H1 (cell line): ENCODE results near the gene DNAJB13. TPM values are rescaled to one million over a fixed set of nuclear protein-coding genes. Genes with fewer than 3 reads are reported as not detected.
A peak's percentile ranks its signal among the peaks of the same experiment; 100 is the strongest.

Source experiments
- CTCF ChIA-PET: fragments of 300-600 bp; sonication (Branson Sonifier 250); formaldehyde crosslinking; loops from one replicate; lab custom pipeline; 2021; ENCODE audit not compliant: partially characterized antibody; lab: Charles Lee
- POLR2A ChIA-PET: fragments of 300-600 bp; sonication (Branson Sonifier 250); formaldehyde crosslinking; loops from one replicate; lab custom pipeline; 2021; ENCODE audit warnings: inconsistent platforms; ENCODE audit not compliant: partially characterized antibody; lab: Charles Lee
- DNase-seq, 2 experiments: peaks; one replicate each; pipeline versions ENCODE4 v3.0.0 to v3.0.0-alpha.2; 2010 to 2022; ENCODE audit warnings: low spot score in 2 of 2, low read depth in 1 of 2, mixed read lengths in 1 of 2
- FAIRE-seq: peaks from 2 replicates; lab custom pipeline; 2011; peaks lifted over from hg19 to GRCh38; lab: Jason Lieb, UNC
- H2AFZ ChIP-seq: 2 replicates; pipeline ENCODE4 v1.8.1; 2012; ENCODE audit warnings: low read length, inconsistent platforms
- H2AK5ac ChIP-seq: 2 replicates; pipeline ENCODE4 v1.6.1; 2013; ENCODE audit warnings: low read depth, low read length
- H2BK120ac ChIP-seq: replicated peaks from 2 replicates; pipeline ENCODE3; 2013; ENCODE audit warnings: low read depth, low read length, inconsistent platforms
- H2BK12ac ChIP-seq: 2 replicates; pipeline ENCODE4 v1.6.1; 2013; ENCODE audit warnings: low read depth, low read length
- H2BK15ac ChIP-seq: 2 replicates; pipeline ENCODE4 v1.6.1; 2013; ENCODE audit warnings: low read length
- H2BK20ac ChIP-seq: 2 replicates; pipeline ENCODE4 v1.6.1; 2013; ENCODE audit warnings: low read length
- H2BK5ac ChIP-seq: 2 replicates; pipeline ENCODE4 v1.6.1; 2013; ENCODE audit warnings: low read depth, low read length
- H3K14ac ChIP-seq: 2 replicates; pipeline ENCODE4 v1.6.1; 2013; ENCODE audit warnings: inconsistent platforms; ENCODE audit not compliant: insufficient read length
- H3K18ac ChIP-seq: 2 replicates; pipeline ENCODE4 v1.6.1; 2013; ENCODE audit warnings: low read length; ENCODE audit errors: extremely low read depth
- H3K23ac ChIP-seq: 2 replicates; pipeline ENCODE4 v1.6.1; 2013; ENCODE audit warnings: inconsistent platforms; ENCODE audit not compliant: insufficient read length
- H3K23me2 ChIP-seq: 2 replicates; pipeline ENCODE4 v1.6.1; 2013; ENCODE audit warnings: low read depth, low read length
- H3K27ac ChIP-seq: 2 replicates; pipeline ENCODE4 v1.6.1; 2011; ENCODE audit warnings: low read depth, low read length, inconsistent platforms
- H3K27me3 ChIP-seq, 4 experiments: replicated peaks in 1 of 4; 1 replicate in 1 of 4; 2 replicates in 3 of 4; pipeline versions ENCODE4 v1.6.1 to v1.8.1; 2011 to 2013; ENCODE audit warnings: low read length in 3 of 4, mild to moderate bottlenecking in 3 of 4, inconsistent platforms in 2 of 4, mixed read lengths in 2 of 4, moderate library complexity in 1 of 4; ENCODE audit not compliant: control insufficient read depth in 3 of 4, insufficient read depth in 3 of 4; ENCODE audit errors: extremely low read depth in 1 of 4
- H3K36me3 ChIP-seq, 4 experiments: 2 replicates each; pipeline versions ENCODE4 v1.6.1 to v1.8.1; 2011 to 2013; ENCODE audit warnings: mild to moderate bottlenecking in 4 of 4, low read length in 3 of 4, moderate library complexity in 2 of 4, control low read depth in 1 of 4, inconsistent platforms in 1 of 4; ENCODE audit not compliant: insufficient read depth in 4 of 4, control insufficient read depth in 2 of 4
- H3K4ac ChIP-seq: replicated peaks from 2 replicates; pipeline ENCODE3; 2013; ENCODE audit warnings: low read length, low read depth, mixed read lengths, inconsistent platforms; ENCODE audit not compliant: insufficient read length
- H3K4me1 ChIP-seq, 4 experiments: replicated peaks in 1 of 4; 1 replicate in 1 of 4; 2 replicates in 3 of 4; pipeline versions ENCODE4 v1.6.1 to v1.8.1; 2011 to 2013; ENCODE audit warnings: low read length in 3 of 4, inconsistent platforms in 2 of 4, mixed read lengths in 1 of 4; ENCODE audit not compliant: insufficient read depth in 4 of 4, control insufficient read depth in 3 of 4
- H3K4me2 ChIP-seq, 2 experiments: 2 replicates each; pipeline versions ENCODE4 v1.6.1 to v1.8.1; 2011 to 2013; ENCODE audit warnings: low read depth in 2 of 2, low read length in 2 of 2, control low read depth in 1 of 2, inconsistent platforms in 1 of 2, mild to moderate bottlenecking in 1 of 2; ENCODE audit not compliant: insufficient read depth in 1 of 2
- H3K4me3 ChIP-seq, 4 experiments: fragments of 200-600, 300-600 bp in 1 of 4; sonication (generic), shearing (Covaris generic), sonication (Bioruptor Twin) in 1 of 4; 2 replicates each; pipeline versions ENCODE4 v1.5.1 to v1.8.1; 2011 to 2016; ENCODE audit warnings: low read length in 4 of 4, low read depth in 3 of 4, control low read depth in 2 of 4, inconsistent platforms in 2 of 4, mild to moderate bottlenecking in 2 of 4, mixed read lengths in 1 of 4, moderate library complexity in 1 of 4; ENCODE audit not compliant: insufficient read depth in 2 of 4; ENCODE audit errors: extremely low read depth in 1 of 4
- H3K56ac ChIP-seq: replicated peaks from 2 replicates; pipeline ENCODE3; 2013; ENCODE audit warnings: low read depth, mild to moderate bottlenecking, mixed read lengths, low read length, inconsistent platforms; ENCODE audit not compliant: insufficient read length
- H3K79me1 ChIP-seq: 2 replicates; pipeline ENCODE4 v1.6.1; 2013; ENCODE audit warnings: low read depth, low read length, control low read depth
- H3K79me2 ChIP-seq, 2 experiments: 2 replicates each; pipeline versions ENCODE4 v1.6.1 to v1.8.1; 2012 to 2013; ENCODE audit warnings: low read length in 2 of 2, mild to moderate bottlenecking in 2 of 2, inconsistent platforms in 1 of 2; ENCODE audit not compliant: insufficient read depth in 2 of 2, control insufficient read depth in 1 of 2
- H3K9ac ChIP-seq, 4 experiments: replicated peaks in 1 of 4; 1 replicate in 1 of 4; 2 replicates in 3 of 4; pipeline versions ENCODE4 v1.6.1 to v1.8.1; 2011 to 2013; ENCODE audit warnings: low read depth in 3 of 4, low read length in 3 of 4, control low read depth in 2 of 4, mild to moderate bottlenecking in 2 of 4, moderate library complexity in 2 of 4, inconsistent platforms in 1 of 4; ENCODE audit errors: extremely low read depth in 1 of 4
- H3K9me3 ChIP-seq, 2 experiments: 2 replicates each; pipeline versions ENCODE4 v1.6.1 to v1.8.1; 2012 to 2013; ENCODE audit warnings: mild to moderate bottlenecking in 2 of 2, moderate library complexity in 2 of 2, control low read depth in 1 of 2, inconsistent platforms in 1 of 2, low read depth in 1 of 2, low read length in 1 of 2, mixed read lengths in 1 of 2; ENCODE audit not compliant: insufficient read depth in 2 of 2
- H4K20me1 ChIP-seq, 2 experiments: replicated peaks in 1 of 2; 2 replicates each; pipeline versions ENCODE3 to v1.8.1; 2011 to 2013; ENCODE audit warnings: inconsistent platforms in 2 of 2, low read length in 2 of 2, mild to moderate bottlenecking in 1 of 2; ENCODE audit not compliant: insufficient read depth in 2 of 2, control insufficient read depth in 1 of 2
- H4K5ac ChIP-seq: 2 replicates; pipeline ENCODE4 v1.6.1; 2013; ENCODE audit warnings: low read length, low read depth, mixed read lengths, inconsistent platforms; ENCODE audit not compliant: insufficient read length
- H4K8ac ChIP-seq: 2 replicates; pipeline ENCODE4 v1.8.0; 2013; ENCODE audit warnings: mild to moderate bottlenecking, moderate library complexity, low read length, inconsistent platforms; ENCODE audit not compliant: insufficient read depth; ENCODE audit errors: extremely low read depth
- H4K91ac ChIP-seq: replicated peaks from 2 replicates; pipeline ENCODE3; 2013; ENCODE audit warnings: low read length, mixed read lengths, inconsistent platforms; ENCODE audit not compliant: insufficient read length
- CEBPB ChIP-seq: IDR thresholded peaks from 2 replicates; pipeline ENCODE4 v1.6.1; 2012; ENCODE audit warnings: low read depth, low read length
- EP300 ChIP-seq, 2 experiments: IDR thresholded peaks; 1 replicate in 1 of 2; 2 replicates in 1 of 2; pipeline ENCODE4 v1.6.1; 2011 to 2012; ENCODE audit warnings: low read depth in 2 of 2, low read length in 2 of 2, mild to moderate bottlenecking in 2 of 2, borderline replicate concordance in 1 of 2, inconsistent platforms in 1 of 2, moderate library complexity in 1 of 2
- GTF2F1 ChIP-seq: IDR thresholded peaks from 2 replicates; pipeline ENCODE4 v1.6.1; 2012; ENCODE audit warnings: low read depth, low read length, improper control_type of control experiment, borderline replicate concordance
- KDM4A ChIP-seq: IDR thresholded peaks from one replicate; pipeline ENCODE4 v1.7.1; 2012; ENCODE audit warnings: low read depth, mild to moderate bottlenecking, moderate library complexity, low read length, inconsistent platforms; ENCODE audit not compliant: severe bottlenecking
- KDM5A ChIP-seq: fragments of 200-600 bp; IDR thresholded peaks from 2 replicates; pipeline ENCODE4 v1.7.1; 2012; ENCODE audit warnings: mild to moderate bottlenecking, low read length, inconsistent platforms, mixed read lengths
- MAFK ChIP-seq: IDR thresholded peaks from 2 replicates; pipeline ENCODE4 v1.6.1; 2012; ENCODE audit warnings: low read depth, mild to moderate bottlenecking, improper control_type of control experiment, low read length
- RAD21 ChIP-seq, 2 experiments: IDR thresholded peaks in 1 of 2; conservative IDR thresholded peaks in 1 of 2; 2 replicates each; pipeline ENCODE4 v1.6.1; 2011; ENCODE audit warnings: low read depth in 2 of 2, low read length in 2 of 2, improper control_type of control experiment in 1 of 2, inconsistent platforms in 1 of 2, mild to moderate bottlenecking in 1 of 2, moderate library complexity in 1 of 2
- RFX5 ChIP-seq: IDR thresholded peaks from 2 replicates; pipeline ENCODE4 v1.6.1; 2011; ENCODE audit warnings: low read depth, low read length, improper control_type of control experiment, borderline replicate concordance
- TBP ChIP-seq: IDR thresholded peaks from 2 replicates; pipeline ENCODE4 v1.6.1; 2011; ENCODE audit warnings: low read depth, low read length, improper control_type of control experiment
- YY1 ChIP-seq: IDR thresholded peaks from 2 replicates; pipeline ENCODE4 v1.6.1; 2011; ENCODE audit warnings: low read depth, mild to moderate bottlenecking, low read length
- WGBS, 2 experiments: shearing (Covaris generic) in 1 of 2; methylation state at CpG; one replicate each; pipeline versions ENCODE4 v1.1.6 to v1.1.7; 2013 to 2015; ENCODE audit warnings: low lambda C conversion rate in 2 of 2, mixed read lengths in 2 of 2, inconsistent platforms in 1 of 2, low coverage in 1 of 2, missing lambda C conversion rate in 1 of 2; ENCODE audit not compliant: insufficient replicate concordance in 2 of 2, insufficient coverage in 1 of 2, insufficient read length in 1 of 2; ENCODE audit errors: extremely low coverage in 1 of 2, missing lambda C conversion rate in 1 of 2; 5-methylcytosine and 5-hydroxymethylcytosine counted together
- polyA plus RNA-seq, 7 experiments: library from polyadenylated mRNA; depleted of rRNA in 3 of 7; stranded (reverse) in 5 of 7; unstranded in 2 of 7; fragments of >200 nt in 5 of 7; fragments of 200-250 nt in 2 of 7; gene quantifications; 1 replicate in 5 of 7; 2 replicates in 1 of 7; 4 replicates in 1 of 7; pipeline versions ENCODE4 v1.2.1 to v1.2.3, GENCODE V29; 2011 to 2013; ENCODE audit warnings: missing spikeins in 2 of 7, mixed read lengths in 2 of 7
- total RNA-seq: library from RNA; stranded (reverse); fragmentation: NEBNext Ultra II Directional; extraction: Animal tissue kit (Norgen Biotek cat#: 25700); gene quantifications from 2 replicates; pipeline ENCODE4 v1.2.1, GENCODE V29; 2021

The DNAJB13 gene
- total and polyA plus RNA-seq, 2 of the 8 experiments (the other 6 are each of a cell fraction or from before 2014, with no cell fraction given): 0.27 TPM; not detected in 1

- H2BK12ac ChIP-seq: no peak within 1 kb of the TSS
- no peak within 1 kb of the TSS for H2BK120ac ChIP-seq
- H3K79me2 ChIP-seq: no peaks in the 10 kb centered on the region
- peaks cover 0 to 3% of the 10 kb centered on the region in 2 experiments for H4K20me1 ChIP-seq
- no peak within 1 kb of the TSS for H2AFZ ChIP-seq
- H3K79me1 ChIP-seq: no peaks in the 10 kb centered on the region
- no peak within 1 kb of the TSS for H3K4ac ChIP-seq
- H3K23me2 ChIP-seq: no peaks in the 10 kb centered on the region
- H2BK5ac ChIP-seq: no peak within 1 kb of the TSS
- no peak within 1 kb of the TSS for H3K23ac ChIP-seq
- ChIA-PET CTCF (interaction anchor here (1.2 kb wide), 1 partner anchor 51 kb away, joined by 3 read pairs; no protein-coding TSS in a partner anchor), POLR2A (interaction anchor here (0.9 to 2.6 kb wide), 4 partner anchors 9 to 32 kb away, joined by 3 to 7 read pairs (median 4); no protein-coding TSS in a partner anchor)
- H2BK20ac ChIP-seq: no peak within 1 kb of the TSS
- DNase-seq: no peak
- no peak within 1 kb of the TSS for H4K91ac ChIP-seq
- no peak for FAIRE-seq
- no peak within 1 kb of the TSS for H4K5ac ChIP-seq
- TF ChIP-seq TBP (no peak), CEBPB (no peak), RAD21 (IDR thresholded peaks at IDR 0.05 in 1 of 2, conservative IDR thresholded peaks at IDR 0.05 in 1 of 2; ENCODE audit: low read depth in 2 of 2, low read length in 2 of 2) (no peak), MAFK (no peak), YY1 (no peak), GTF2F1 (no peak), EP300 (IDR thresholded peaks at IDR 0.05; ENCODE audit: borderline replicate concordance in 1 of 2, low read depth in 2 of 2, low read length in 2 of 2) (no peak), KDM4A (no peak), RFX5 (no peak), KDM5A (no peak)
- no peak within 1 kb of the TSS for H2BK15ac ChIP-seq
- no peaks in the 10 kb centered on the region for H3K36me3 ChIP-seq
- H3K9me3 ChIP-seq: no peaks in the 10 kb centered on the region
- H3K4me2 ChIP-seq: no peak within 1 kb of the TSS
- no peak within 1 kb of the TSS for H3K27ac ChIP-seq
- peak within 1 kb of the TSS; percentile 65; the same call in 1 of the 2 replicates for H4K8ac ChIP-seq
- no peak within 1 kb of the TSS; a peak in 1 of 7 replicates for H3K9ac ChIP-seq
- no peaks in the 10 kb centered on the region for H3K4me1 ChIP-seq
- H3K27me3 ChIP-seq: no peaks in the 10 kb centered on the region
- no peak within 1 kb of the TSS for H3K14ac ChIP-seq
- 80% methylated on average over 9 of the region's 9 CpGs; no CpG with 5 or more reads in 1 of the 2 experiments for WGBS, 2 experiments
- no peak within 1 kb of the TSS for H3K4me3 ChIP-seq
- no peak within 1 kb of the TSS for H2AK5ac ChIP-seq
- no peak within 1 kb of the TSS for H3K18ac ChIP-seq
- no peak within 1 kb of the TSS for H3K56ac ChIP-seq
Observed at GRCh38 chr11:74008373-74009229, 57.8 kb downstream of the DNAJB13 start, which contains the start of gene UCP3. Gene UCP3, minus strand, starts transcription at chr11:74009085. Its CDS starts 2,043 bp downstream, at chr11:74007042.
